Loucy (cell line): Measurements from ENCODE around the gene EXOSC6.
"Not testable (repeated sequence)": the region's sequence is repeated elsewhere in the genome, so short reads cannot be mapped to it uniquely, and the experiment has no call there.

ENCODE experiments used
- CTCF ChIP-seq: fragments of 200-600 bp; sonication (generic); conservative IDR thresholded peaks from 2 replicates; pipeline ENCODE4 v1.5.1; 2014; ENCODE audit warnings: mild to moderate bottlenecking, antibody characterized with exemption, low read length
- EZH2phosphoT487 ChIP-seq: fragments of 200-600 bp; IDR thresholded peaks from 2 replicates; pipeline ENCODE4 v1.6.1; 2018; ENCODE audit warnings: antibody characterized with exemption, mild to moderate bottlenecking, moderate library complexity, borderline replicate concordance

DNA sequence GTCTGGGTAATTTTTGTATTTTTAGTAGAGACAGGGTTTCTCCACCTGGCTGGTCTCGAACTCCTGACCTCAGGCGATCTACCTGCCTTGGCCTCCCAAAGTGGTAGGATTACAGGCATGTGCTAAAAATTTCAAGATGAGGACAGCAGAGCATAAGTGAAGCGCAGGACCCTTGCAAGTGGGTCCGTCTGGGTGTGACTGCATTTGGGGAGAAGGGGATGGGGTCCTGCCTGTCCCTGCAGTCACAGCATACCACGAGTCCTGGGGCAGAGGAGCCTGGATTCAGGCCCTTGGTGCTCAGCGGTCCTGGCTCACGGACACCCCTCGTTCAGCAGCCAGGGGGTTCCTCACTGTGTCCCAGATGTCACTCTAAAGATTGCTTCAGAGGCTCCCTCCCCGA lies 53.5 kb downstream of the EXOSC6 start:
- not testable (repeated sequence) for TF ChIP-seq CTCF, EZH2phosphoT487
